Effector memory CD4-positive, alpha-beta T cell (primary cell): ENCODE measurements around the gene SERTAD3.

Experiments
- DNase-seq, 3 donors: peaks; one replicate each; pipeline ENCODE4 v3.0.0-alpha.2; 2020
- H3K27ac ChIP-seq: 2 replicates; pipeline ENCODE4 v1.7.0; 2013; ENCODE audit warnings: mild to moderate bottlenecking, low read length, moderate library complexity; ENCODE audit not compliant: insufficient read depth, poor library complexity, severe bottlenecking
- H3K27me3 ChIP-seq: replicated peaks from 2 replicates; pipeline ENCODE4 v1.7.0; 2013; ENCODE audit warnings: mild to moderate bottlenecking, low read length; ENCODE audit not compliant: insufficient read depth, control insufficient read depth, poor library complexity, severe bottlenecking
- H3K36me3 ChIP-seq: 2 replicates; pipeline ENCODE4 v1.7.0; 2013; ENCODE audit warnings: mild to moderate bottlenecking, low read length, moderate library complexity; ENCODE audit not compliant: control insufficient read depth, insufficient read depth
- H3K4me1 ChIP-seq: 2 replicates; pipeline ENCODE4 v1.7.0; 2013; ENCODE audit warnings: low read length, mild to moderate bottlenecking; ENCODE audit not compliant: control insufficient read depth, insufficient read depth, poor library complexity, severe bottlenecking
- H3K4me3 ChIP-seq: 2 replicates; pipeline ENCODE4 v1.7.0; 2013; ENCODE audit warnings: low read length, low read depth, mild to moderate bottlenecking; ENCODE audit not compliant: insufficient read depth, poor library complexity, severe bottlenecking
- H3K9me3 ChIP-seq: 2 replicates; pipeline ENCODE4 v1.7.0; 2013; ENCODE audit warnings: mild to moderate bottlenecking, low read length, moderate library complexity; ENCODE audit not compliant: control insufficient read depth

SERTAD3 gene

DNA sequence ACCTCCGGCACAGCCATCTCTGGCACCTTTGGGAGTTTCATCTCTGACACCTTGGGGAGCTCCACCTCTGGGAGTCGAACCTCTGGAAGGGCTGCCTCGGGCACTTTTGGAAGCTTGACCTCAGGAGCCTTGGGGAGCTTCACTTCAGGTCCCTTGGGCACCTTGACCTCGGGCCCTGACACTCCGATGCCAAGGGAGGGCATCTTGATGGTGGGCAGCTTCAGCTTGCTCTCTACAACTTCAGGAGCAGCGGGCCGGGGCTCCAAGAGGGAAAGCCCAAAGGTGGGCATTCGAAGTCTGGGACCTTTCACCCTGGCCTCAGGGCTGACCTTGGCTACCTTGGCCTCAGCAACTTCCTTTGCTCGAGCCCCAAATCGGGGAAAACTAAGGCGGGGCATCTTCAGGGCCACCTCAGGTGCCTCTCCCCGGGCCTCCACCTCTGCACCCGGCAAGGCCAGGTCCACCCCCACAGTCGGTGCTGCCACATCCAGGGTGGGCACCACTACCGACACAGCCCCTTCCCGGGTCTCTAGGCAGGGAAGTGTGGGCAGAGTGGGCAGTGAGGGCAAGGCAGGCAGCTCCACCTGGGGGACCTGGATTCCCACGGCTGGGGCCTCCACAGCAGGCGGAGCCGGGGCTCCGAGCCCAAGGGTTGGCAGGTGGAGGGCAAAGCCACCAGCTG, 47.1 kb downstream of the SERTAD3 start:
- Histone ChIP-seq H3K27ac (no peak overlapping the region), H3K4me1 (peaks cover 3% of the 10 kb centered on the region), H3K36me3 (no peaks in the 10 kb centered on the region), H3K9me3 (no peaks in the 10 kb centered on the region), H3K27me3 (no peaks in the 10 kb centered on the region), H3K4me3 (no peak overlapping the region)
- DNase-seq, result no peak

DNA sequence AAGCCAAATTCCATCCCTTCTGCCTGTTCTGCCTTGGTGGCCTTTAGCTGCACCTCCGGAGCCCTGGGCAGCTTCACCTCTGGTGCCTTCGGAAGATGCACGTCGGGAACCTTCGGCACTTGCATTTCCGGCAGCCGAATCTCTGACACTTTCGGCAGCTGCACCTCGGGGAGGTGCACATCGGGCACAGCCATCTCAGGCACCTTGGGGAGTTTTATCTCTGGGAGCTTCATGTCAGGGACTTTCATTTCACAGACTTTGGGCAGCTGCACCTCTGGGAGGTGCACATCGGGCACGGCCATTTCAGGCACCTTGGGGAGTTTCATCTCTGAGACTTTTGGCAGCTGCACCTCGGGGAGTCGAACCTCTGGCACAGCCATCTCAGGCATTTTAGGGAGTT, 48.2 kb downstream of the SERTAD3 start:
- H3K9me3 ChIP-seq, result no peaks in the 10 kb centered on the region
- H3K27me3 ChIP-seq, result no peaks in the 10 kb centered on the region
- H3K36me3 ChIP-seq, result no peaks in the 10 kb centered on the region
- no peak overlapping the region for H3K4me3 ChIP-seq
- no peak overlapping the region for H3K27ac ChIP-seq
- H3K4me1 ChIP-seq, result peaks cover 3% of the 10 kb centered on the region
- DNase-seq, result no peak

DNA sequence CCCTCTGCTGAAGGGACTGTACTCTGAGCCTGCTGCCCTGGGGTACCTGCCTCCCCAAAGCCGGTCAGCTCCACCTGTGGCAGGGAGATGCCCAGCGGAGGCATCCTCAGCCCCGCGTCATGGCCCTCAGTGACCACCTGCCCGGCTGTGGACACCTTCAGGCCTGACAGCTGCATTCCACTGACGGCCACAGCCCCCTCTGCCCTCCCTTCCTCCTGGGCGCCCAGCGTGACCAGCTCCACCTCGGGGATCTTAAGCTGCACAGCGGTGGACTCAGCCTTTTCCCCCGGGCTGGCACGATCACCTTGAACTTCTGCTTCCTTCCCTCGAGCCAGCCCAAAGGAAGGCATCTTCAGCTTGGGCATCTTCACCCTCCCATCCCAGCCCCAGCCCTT, 49.3 kb downstream of the SERTAD3 start:
- DNase-seq, result no peak
- Histone ChIP-seq H3K36me3 (no peaks in the 10 kb centered on the region), H3K4me1 (peaks cover 3% of the 10 kb centered on the region), H3K4me3 (no peak overlapping the region), H3K9me3 (no peaks in the 10 kb centered on the region), H3K27me3 (no peaks in the 10 kb centered on the region), H3K27ac (no peak overlapping the region)

GRCh38 chr19:40393894-40394815, 50.0 kb downstream of the SERTAD3 start:
- DNase-seq, result no peak
- H3K27me3 ChIP-seq, result no peaks in the 10 kb centered on the region
- peaks cover 3% of the 10 kb centered on the region for H3K4me1 ChIP-seq
- no peaks in the 10 kb centered on the region for H3K9me3 ChIP-seq
- H3K36me3 ChIP-seq, result no peaks in the 10 kb centered on the region
- no peak overlapping the region for H3K4me3 ChIP-seq
- H3K27ac ChIP-seq, result no peak overlapping the region

DNA sequence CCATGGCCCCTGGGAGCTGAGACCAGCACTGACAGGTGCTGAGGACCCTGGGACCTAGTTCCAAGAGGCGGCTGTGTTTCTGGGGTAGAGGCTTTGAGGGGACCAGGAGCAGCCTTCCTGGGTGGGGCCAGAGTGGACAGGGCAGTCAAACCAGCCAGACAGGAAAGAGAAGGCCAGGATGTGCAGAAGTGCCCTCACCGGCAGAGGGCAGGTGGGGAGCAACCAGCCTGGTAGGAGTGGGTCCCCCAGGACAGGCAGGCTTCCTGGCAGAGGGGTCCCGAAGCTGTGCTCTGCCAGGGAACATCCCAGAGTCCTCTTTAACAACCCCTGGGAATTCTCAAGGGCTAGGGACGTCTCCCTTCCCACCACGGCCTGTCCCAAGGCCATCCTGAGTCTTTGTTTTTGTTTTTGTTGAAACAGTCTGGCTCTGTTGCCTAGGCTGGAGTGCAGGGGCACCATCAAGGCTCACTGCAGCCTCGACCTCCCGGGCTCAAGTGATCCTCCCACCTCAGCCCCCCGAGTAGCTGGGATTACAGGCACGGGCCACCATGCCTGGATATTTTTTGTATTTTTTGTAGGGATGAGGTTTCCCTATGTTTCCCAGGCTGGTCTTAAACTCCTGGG, 51.1 kb downstream of the SERTAD3 start:
- Histone ChIP-seq H3K9me3 (no peaks in the 10 kb centered on the region), H3K27ac (no peak overlapping the region), H3K4me1 (no peaks in the 10 kb centered on the region), H3K4me3 (no peak overlapping the region), H3K36me3 (no peaks in the 10 kb centered on the region), H3K27me3 (no peaks in the 10 kb centered on the region)
- no peak for DNase-seq

DNA sequence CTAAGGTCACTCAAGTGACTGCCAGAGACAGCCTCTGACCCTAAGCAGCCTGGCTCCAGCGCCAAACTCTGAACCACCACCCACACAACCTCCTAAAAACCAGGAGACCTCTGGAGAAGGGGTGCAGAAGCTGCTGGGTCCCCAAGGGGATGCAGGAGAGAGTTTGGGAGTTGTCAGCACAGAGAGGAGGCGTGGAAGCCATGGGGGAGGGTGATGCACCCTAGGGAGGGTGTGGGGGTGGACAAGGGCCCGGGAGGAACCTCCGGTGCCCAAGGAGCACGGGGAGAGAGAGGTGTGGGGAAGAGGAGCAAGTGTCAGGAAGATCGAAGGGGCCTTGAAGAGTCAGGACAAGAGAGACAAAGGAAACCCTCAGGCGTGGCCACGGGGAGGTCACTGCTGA, 52.0 kb downstream of the SERTAD3 start:
- Histone ChIP-seq H3K4me3 (no peak overlapping the region), H3K27me3 (no peaks in the 10 kb centered on the region), H3K4me1 (no peaks in the 10 kb centered on the region), H3K36me3 (no peaks in the 10 kb centered on the region), H3K9me3 (no peaks in the 10 kb centered on the region), H3K27ac (no peak overlapping the region)
- DNase-seq, result no peak
